ENCODE measurements around the gene FAM3C.
"Not testable (repeated sequence)": the region's sequence is repeated elsewhere in the genome, so short reads cannot be mapped to it uniquely, and the experiment has no call there.

The FAM3C gene, protein sequence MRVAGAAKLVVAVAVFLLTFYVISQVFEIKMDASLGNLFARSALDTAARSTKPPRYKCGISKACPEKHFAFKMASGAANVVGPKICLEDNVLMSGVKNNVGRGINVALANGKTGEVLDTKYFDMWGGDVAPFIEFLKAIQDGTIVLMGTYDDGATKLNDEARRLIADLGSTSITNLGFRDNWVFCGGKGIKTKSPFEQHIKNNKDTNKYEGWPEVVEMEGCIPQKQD

DNA sequence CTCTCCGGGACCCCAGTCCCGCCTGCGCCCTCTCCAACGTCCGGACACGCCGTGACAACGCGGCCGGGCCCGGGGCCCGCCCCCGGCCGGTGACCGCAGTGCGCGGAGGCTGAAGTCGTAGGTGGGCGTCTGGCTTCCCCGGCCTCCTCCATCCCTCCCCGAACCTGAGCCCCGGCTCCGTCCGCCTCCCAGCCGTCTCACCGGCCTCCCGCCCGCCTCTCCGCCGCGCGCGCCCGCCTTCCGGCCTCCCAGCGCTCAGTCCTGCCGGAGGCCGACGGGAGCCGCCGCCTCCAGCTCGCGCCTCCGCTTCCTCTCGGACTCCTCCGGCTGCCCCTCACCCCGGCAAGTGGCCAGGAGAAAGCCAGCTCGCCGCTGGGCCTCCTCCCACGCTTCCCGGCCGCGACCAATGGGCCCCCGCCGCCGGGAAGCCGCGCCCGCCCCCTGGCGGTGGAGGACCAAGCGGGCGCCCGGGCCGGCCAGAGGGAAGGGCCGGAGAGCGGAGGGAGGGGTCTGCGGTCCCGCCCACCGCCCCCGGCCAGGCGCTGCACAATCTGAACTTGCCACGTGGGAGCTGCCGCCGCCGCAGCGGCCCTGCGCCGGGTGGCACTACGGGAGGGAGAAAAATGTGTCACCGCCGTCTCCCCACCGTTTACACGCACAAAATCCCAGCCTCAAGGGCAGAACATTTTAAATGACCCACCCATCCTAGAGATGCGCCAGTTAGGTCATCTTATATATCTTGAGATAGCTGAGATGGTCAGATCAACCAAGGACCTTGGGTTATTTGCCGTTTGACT is at the start of gene FAM3C:
FAM3C (minus strand) TSS at position 348 of the 797 bp plus-strand sequence. CDS start 13,339 bp downstream, outside the sequence.
- peak; percentile 92 for DNase-seq

DNA sequence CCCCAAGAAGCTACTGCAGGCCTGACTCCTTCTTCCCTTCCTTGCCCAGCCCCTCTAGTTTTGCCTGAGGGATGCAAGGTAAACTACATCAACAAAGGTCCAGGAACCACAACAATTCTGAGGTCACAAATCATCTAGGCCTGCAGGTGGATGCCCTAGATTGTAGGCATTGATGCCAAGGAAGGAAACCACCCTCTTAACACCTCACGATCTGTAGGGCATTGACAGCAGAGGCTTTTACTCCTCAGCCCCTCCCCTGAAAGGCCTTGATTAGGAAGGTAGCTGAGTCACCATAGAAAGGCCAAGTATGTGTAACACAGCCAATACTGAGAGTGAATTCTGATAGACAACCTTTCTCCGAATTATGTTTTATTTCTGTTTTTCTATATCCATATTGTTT is 46.7 kb upstream of the FAM3C start:
- DNase-seq, result no peak

DNA sequence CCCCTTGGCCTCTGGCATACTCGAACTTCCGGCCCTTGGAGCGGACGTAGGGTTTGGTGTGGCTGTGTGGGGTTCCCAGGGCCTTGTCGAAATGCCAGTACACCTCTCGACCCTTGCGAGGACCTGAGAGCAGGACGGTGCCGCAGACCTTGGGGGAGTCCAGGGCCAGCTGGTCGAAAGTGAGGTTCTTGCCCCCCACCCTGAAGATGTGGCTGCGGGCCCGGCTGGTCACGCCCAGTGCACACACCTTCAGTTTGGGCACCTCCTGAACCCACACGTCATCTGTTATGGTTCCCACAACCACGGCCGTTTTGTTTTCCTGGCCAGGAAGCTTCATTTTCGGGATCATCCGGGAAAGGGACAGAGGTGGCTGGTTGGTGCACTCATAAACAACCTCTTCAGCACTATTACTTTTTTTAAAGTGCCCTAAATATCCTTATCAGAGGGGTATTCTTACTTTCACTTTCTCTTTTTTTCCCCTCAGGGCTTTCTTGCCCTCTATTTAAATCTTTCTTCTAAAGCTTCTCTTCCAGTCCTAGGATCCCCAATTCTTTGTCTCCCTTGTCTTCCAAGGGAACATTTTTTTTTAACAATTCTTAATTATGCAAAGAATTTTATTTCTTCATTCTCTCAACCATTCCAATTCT is 44.9 kb upstream of the FAM3C start:
- DNase-seq, result no peak

DNA sequence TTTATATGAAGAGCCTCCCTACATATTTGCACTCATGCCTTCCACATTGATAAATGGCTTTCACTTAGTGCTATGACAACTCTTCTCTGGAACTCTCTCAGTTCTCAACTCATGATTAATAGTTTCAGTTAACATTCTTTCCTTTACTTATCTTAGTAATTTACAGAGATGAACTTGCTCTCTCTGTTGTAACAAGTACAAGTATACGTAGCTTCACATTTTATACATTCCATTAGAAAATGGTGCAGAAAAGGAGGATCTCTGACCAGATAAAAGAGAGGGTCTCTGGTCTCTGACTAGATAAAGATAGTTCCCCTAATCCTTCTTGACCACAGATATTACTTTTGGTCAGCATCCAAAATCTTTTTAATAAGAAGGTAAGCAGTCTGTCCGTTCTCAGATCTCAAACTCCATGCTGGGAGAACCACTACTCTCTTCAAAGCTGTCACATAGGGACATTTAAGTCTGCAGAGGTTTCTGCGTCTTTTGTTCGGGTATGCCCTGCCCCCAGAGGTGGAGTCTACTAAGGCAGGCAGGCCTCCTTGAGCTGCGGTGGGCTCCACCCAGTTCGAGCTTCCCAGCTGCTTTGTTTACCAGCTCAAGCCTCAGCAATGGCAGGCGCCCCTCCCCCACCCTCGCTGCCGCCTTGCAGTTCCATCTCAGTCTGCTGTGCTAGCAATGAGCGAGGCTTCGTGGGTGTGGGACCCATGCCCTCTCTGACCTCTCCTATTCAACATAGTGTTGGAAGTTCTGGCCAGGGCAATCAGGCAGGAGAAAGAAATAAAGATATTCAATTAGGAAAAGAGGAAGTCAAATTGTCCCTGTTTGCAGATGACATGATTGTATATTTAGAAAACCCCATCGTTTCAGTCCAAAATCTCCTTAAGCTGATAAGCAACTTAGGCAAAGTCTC is 42.2 kb upstream of the FAM3C start:
- not testable (repeated sequence) for DNase-seq

DNA sequence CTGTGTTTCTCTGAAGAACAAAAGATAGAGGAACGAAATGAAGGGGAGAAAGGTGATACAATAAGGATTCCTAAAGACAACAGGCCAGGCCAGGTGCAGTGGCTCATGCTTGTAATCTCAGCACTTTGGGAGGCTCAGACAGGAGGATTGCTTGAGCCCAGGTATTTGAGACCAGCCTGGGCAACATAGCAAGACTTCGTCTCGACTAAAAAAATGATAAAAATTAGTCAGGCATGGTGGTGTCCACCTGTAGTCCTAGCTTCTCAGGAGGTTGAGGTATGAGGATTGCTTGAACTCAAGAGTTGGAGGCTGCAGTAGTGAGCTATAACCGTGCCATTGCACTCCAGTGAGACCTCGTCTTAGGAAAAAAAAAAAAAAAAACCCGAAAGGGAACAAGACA is 41.4 kb upstream of the FAM3C start:
- no peak for DNase-seq

DNA sequence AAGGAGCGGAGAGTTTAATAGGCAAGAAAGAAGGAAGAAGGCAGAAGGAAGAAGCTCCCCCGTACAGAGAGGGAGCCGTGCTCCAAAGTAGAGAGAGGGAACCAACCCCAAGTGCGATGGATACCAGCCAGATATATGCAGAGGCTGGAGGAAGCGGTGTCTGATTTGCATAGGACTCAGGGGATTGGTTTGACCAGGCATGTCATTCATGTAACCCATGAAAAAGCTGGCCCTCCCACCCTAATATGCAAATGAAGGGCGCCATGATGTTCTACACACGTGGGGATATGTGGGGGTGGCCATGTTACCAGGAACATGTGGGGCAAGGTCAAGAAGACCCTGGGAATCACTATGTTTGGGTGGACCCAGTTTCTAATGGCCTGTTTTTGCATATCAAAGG is 40.6 kb upstream of the FAM3C start:
- DNase-seq, result no peak

DNA sequence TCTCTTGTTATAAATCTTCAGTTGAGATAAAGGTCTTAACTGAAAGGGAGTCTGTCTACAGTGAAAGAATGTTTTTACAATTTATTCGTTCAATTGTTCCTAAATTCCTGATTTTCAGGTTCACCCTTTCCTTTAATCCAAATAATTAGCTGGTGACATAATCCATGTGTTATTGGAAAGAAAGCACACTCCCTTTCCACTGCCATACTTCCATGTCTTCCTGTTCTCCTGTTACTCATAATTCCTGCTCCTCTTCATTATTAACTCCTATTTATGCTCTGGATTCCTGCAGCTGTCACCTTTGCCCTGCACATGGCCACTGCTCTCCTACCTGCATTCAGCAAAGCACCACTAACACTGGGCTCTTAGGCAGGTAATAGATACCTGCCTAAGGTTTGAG is 40.0 kb upstream of the FAM3C start:
- DNase-seq, result no peak

DNA sequence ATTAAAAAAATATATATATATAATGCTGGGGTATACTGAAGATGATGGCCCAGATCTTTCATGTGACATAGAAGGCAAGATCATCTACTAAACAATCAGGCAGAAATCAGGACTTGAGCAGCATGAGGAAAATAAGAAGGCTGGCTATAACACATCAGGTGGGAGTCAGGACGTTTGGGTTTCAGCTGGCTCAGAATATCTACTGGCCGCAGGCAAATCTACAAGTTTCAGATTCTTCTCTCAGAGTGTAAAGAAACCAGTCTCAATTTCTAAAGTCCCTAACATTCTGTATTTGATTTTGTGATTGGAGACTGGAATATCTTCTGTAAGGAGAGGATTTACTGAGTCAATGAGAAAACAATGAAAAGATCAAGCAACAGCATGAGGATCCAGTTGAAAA is 37.7 kb upstream of the FAM3C start:
- no peak for DNase-seq

DNA sequence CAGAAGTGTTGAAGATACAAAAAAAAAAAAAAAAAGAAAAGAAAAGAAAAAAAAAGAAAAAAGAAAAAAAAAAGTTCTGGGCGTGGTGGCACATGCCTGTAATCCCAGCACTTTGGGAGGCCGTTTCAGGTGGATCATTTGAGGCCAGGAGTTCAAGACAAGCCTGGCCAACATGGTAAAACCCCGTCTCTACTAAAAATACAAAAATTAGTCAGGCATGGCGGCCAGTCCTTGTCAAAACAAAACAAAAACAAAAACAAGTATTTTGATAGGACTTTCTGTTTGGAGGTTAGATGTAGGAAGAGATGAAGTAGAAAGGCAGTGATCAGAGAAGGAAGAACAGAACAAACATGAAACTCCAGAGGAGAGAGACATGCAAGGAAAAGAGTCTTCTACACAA is 36.4 kb upstream of the FAM3C start:
- not testable (repeated sequence) for DNase-seq

DNA sequence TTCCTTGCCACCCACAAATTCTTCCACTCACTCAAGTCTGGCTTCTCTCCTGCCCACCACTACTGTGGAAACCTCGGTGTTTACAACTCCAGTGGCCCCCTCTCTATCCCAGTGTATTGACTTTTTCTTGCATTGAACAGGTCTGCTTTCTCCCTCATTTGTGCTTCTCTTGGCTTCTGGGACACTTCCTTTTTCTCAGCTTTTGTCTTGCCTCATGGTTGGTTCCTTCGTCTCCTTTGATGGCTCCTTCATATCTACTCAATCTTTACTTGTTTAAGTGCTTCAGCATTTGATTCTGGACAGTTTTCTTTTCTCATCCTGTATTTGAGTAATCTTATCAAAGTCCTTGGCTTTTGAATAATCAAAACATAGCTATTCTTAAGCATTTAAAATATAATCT is 35.9 kb upstream of the FAM3C start:
- no peak for DNase-seq

DNA sequence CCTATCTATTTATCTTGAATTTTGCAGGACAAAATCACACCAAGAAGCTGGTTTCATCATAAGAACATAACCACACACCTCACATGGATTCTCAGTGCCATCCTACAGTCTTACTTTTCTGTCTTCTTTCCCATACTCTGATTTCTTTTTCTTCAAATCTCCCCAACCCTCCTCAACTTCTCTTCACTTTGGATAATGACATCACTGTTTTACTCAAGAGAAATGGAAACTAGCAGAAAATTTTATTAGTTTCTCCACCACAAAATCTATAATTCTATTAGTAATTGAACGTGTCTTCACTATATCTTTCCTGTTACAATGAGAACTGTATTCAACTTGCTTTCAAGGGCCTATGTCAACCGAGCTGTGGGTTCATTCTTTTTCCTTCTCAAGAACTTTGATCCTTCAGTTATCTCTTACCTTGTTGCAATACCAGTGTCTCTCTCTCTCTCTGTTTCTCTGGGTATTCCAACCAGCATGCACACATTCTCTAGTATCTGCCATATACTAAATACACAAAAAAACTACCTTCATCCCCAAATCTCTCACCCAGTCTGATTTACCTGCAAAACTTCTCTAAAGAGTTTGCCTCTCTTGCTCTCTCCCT is 35.4 kb upstream of the FAM3C start:
- no peak for DNase-seq

DNA sequence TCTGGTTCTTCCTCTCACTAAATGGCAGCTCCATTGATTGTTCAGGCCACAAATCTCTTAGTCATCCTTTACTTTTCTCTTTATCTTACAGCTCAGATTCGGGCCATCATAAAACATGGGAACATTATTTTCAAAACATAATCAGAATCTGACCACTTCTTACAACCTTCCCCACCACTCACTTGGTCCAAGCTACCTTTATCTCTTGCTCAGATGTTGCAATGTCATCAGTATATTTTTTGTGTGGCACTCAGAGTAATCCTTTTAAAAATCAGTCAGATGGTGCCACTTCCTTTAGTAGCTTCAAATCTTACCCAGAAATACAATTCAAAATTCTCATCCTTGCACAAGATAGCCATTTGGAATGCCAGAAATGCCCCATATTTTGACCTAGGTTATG is 34.5 kb upstream of the FAM3C start:
- DNase-seq, result no peak

DNA sequence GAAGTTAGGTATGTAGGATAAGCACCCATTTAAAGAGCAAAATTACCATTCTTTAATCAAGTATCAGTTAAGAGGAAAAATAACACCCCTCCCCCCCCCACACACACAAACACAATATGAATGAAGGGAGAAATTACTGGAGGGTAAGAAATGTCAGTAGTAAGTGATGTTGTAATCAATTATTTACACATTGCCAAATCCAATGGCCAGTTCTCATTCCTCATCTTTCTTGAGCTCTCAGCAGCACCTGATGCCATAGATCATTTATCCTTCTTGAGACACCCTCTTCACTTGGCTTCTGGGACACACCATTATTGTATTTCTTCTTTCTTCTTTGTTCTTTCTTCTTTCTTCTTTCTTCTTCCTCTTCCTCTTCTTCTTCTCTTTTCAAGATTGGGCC is 33.7 kb upstream of the FAM3C start:
- DNase-seq, result no peak

DNA sequence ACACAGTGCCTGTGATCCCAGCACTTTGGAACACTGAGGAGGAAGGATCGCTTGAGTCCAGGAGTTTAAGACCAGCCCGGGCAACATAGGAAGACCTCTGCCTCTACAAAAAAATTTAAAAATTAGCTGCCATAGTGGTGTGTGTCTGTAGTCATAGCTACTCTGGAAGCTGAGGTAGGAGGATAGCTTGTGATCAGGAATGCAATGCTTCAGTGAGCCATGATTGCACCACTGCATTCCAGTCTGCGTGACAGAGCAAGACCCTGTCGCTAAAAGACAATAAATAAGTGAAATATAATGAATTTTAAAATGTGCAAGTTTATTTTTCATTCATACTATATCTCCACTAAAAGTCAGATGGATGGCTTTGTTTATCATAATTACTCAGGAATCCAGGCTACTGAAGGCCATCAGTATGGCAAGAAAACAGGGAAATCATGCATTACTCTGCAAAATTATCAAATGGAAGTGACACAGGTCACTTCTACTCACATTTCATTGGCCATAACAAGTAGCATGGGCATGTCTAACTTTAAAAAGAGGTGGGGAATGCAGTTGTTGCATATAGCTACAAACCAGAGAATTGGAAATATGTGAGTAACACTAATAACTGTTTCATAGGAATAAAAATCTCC is 32.9 kb upstream of the FAM3C start:
- no peak for DNase-seq

DNA sequence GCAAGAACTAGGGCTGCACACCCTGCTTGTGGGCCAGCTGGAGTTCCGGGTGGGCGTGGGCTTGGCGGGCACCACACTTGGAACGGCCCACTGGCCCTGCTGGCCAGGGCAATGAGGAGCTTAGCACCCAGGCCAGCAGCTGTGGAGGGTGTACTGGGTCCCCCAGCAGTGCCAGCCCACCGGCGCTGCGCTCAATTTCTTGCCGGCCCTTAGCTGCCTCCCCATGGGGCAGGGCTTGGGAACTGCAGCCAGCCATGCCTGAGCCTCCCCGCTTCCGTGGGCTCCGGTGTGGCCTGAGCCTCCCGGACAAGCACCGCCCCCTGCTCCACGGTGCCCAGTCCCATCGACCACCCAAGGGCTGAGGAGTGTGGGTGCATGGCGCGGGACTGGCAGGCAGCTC is 25.6 kb upstream of the FAM3C start:
- DNase-seq, result not testable (repeated sequence)

DNA sequence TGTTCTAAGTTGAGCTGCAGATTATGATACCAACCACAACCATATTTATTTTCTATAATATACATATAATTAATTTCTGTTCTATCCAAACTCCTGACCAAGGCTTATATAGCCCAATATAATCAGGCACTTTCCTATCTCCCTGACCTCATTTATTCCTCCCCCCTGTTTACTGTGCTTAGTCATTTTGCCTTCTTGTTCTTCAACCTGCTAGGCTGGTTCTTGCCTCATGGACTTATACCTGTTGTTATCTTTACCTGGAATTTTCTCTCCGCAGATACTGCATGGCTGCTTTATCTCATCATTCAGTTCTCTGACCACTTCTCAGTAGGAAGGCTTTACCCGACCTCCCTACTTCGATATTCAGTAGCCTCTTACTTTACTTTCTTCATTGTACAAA is 24.9 kb upstream of the FAM3C start:
- DNase-seq, result no peak

DNA sequence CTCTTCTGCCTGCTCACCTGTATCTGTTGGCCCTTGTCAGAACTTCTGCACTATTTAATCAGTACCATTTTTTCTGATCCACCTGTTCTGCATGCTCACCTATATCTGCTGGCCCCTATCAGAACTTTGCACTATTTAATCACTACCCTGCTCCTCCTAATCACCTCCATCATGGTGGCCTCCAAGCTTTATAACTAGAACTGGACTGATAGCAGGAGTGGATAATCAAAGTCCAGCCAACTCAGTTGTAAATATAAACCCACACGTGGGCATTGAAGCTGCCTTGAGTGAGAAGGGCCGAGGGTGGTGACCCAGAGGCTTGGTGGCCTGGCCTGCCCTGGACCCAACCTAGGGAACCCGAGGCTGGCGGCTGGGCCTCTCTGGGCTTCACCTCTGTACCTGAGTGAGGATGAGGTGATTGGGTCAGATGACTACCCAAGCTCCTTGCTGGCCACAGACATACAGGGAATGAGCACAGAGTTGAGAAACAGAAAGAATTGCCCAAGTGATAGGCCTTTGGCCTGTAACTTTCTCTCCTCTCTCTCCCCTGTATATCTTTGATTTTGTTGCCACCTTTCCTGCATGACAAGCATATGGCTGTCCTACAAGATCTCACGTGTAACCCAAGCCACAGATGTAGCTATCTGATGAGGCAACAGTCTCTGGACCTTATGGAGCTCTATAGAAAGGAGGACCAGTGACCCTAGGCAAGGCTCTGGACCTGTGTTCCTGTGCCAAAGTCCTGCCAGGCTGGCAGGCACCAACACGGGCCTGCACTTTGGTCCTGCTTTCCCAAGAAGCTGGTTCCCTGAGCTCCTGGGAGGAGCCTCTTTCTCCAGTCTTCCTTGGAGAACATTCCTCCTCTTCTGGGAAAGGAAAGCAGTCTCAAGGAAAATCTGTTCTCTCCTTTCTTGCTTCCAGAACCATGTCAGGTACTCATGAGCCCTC is 23.4 kb upstream of the FAM3C start:
- DNase-seq, result no peak

DNA sequence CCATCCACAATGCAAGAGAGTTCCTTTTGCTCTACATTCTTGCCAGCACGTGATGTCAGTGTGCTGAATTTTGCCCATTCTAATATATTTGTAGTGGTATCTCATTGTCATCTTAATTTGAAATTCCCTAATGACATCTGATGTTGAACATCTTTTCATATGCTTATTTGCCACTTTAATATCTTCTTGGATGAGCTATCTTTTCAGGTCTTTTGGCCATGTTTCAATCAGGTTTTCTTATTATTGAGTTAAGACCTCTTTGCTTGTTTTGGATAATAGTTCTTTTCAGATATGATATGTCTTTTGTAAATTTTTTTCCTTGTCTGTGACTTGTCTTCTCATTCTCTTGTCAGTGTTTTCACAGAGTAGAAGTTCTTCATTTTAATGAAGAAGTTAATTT is 20.4 kb upstream of the FAM3C start:
- DNase-seq, result no peak

DNA sequence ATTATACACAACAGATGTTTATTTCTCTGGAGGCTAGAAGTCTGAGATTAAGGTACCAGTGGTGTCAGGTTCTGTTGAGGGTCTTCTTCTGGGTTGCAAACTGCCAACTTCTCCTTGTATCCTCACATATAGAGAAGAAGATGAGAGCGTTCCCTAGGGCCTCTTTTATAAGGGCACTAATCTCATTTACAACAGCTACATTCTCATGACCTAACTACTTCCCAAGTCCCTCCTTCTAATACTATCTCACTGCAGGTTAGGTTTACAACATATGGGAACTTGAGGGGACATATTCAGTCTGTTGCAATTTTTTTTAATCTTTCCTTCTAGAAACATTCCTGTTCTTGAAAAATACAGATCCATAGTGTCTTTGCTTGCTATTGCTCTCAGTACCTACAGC is 18.3 kb upstream of the FAM3C start:
- no peak for DNase-seq

DNA sequence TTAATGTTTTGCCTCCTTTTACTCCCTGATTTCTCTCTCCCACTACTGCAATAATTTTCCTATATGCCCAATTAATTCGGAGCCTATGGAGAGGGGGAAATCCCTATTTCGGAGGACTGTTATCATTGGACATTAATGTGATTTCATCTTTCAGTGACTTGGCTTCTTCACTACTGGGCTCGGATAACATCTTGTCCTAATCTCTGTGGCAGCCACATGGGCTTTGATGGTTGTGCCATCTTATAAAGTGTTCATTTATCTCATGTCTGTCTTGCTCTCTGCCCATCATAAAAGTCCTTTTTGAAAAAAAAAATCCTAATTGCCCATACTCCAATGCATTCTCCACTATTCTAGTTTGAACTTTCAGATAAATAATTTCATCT is 15.5 kb upstream of the FAM3C start:
- no peak for DNase-seq
